HPDE6-E6E7 (cell line): ENCODE results near the gene POLG.

ENCODE experiments used
- DNase-seq: peaks from one replicate; pipeline ENCODE4 v3.0.0; 2011; ENCODE audit warnings: missing footprints; ENCODE audit errors: extremely low spot score

The POLG gene

GRCh38 chr15:89370120-89370977 is 35.7 kb upstream of the POLG start:
- DNase-seq = no peak

DNA sequence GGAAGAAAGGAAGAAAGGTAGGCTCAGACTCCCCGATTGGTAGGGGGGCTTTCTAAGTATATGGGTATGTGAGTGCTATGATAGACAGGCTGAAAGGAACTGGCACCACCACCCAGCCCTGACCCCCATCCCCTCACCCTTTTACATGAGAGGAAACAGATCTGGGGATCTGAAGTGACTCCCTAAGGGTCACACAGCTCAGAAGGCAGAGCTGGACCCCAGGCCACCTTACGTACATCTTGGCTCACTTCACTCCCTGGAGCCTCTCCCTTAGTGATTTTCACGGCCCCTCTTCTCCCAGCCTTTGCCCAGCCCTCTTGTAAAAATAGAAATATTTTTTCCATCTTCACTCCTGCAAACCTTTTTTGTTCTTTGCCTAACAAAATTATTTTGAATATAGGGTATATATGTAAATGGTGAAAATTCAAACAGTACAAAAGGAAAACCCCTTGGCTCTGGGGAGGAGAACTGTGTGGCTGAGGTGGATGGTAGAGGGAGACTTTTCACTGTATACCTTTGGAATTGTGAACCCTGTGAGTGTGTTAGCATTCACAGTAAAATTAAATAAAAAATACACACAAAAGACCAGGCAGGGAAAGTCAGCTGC is 34.8 kb upstream of the POLG start:
- DNase-seq = no peak

- DNase-seq = no peak
Measured at GRCh38 chr15:89368566-89369223, 34.1 kb upstream of the POLG start.

- DNase-seq = peak; percentile 93
Measured at GRCh38 chr15:89367485-89368451, 33.1 kb upstream of the POLG start.

GRCh38 chr15:89366656-89367393 is 32.2 kb upstream of the POLG start:
- no peak for DNase-seq

GRCh38 chr15:89365462-89366065 is 30.9 kb upstream of the POLG start:
- no peak for DNase-seq

GRCh38 chr15:89364741-89365450 is 30.3 kb upstream of the POLG start:
- DNase-seq = no peak

DNA sequence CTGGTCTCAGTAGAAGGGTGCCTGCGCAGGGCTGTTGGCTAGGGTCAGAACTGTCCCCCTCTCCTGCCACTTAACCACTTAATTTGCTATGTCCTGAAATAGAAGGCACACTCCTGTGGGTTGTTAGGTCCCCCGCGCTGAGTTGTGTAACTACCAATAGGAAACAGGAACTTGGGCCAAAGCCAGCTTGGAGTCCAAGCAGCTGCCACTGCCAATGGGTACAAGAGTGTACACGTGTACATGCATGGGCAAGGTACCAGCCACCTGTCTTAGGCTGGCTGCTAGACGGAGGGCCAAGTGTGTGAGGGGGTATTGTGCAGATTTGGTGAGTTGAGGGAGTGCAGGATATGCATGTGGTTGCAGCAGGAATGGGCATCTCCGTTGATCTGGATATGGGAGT is 29.7 kb upstream of the POLG start:
- no peak for DNase-seq

DNA sequence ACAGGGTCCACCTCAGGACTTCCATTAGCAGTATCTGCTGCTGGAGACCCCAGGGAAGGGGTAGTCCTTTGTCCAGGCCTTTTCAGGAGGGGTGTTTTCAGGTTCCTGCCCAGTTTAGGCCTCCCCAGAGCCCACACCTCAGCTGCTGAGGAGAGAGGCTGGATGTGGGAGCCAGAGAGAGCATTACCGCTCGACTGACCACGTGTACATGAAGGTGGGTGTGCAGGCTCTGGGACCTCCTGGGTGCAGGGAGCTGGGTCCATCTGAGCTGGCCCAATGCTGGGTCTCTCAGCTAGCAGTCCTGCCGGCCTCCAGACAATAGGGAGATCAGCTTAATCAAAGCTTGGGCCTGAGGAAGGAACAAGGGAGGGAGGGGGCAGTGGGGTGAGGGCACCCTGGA is 29.1 kb upstream of the POLG start:
- no peak for DNase-seq

- DNase-seq = no peak
Measured at GRCh38 chr15:89363133-89363532, 28.5 kb upstream of the POLG start.

DNA sequence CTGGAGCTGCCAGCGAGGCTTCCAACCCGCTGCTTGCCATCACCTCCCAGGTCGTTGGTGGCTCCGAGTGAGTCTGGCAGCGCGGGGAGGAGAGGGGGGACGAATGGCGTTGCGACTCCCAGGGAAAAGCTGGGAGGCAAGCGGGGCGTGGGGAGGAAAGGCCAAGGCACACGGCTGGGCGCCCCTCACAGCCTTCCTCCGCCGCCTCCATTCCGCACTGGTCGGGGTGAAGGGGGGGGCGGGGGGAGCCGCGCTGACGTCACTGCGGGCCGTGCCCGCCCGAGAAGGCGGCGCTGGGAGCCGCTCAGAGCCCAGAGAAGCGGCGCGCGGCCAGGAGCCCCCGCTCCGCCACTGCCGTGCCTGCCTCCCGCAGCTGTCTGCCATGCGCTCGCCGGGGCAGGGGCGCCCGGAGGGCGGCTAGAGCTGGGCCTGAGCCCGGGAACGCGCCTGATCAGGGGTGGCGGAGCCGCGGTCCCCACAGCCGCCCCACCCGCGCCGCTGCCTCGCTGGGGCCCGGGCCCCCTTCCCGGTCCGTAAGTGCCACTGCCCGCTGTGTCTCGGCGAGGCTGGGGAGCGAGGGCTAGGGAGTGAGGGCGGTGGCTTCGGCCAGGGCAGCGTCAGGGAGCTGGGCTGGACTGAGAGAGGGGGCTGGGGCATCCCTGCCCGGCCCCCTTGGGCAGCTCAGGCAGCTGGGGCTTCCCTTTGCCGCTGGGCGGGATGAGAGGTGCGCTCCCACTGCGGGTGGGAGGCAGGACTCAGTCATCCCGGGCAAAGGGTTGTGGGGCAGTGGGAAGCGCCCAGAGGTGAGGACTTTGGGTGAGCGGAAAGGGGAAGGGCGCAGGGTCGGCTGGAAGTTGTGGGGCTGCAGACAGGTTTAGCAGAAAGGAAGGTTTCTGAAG is 27.8 kb upstream of the POLG start:
- DNase-seq = no peak

- DNase-seq = peak; percentile 76
Measured at GRCh38 chr15:89361451-89362202, 27.0 kb upstream of the POLG start.

DNA sequence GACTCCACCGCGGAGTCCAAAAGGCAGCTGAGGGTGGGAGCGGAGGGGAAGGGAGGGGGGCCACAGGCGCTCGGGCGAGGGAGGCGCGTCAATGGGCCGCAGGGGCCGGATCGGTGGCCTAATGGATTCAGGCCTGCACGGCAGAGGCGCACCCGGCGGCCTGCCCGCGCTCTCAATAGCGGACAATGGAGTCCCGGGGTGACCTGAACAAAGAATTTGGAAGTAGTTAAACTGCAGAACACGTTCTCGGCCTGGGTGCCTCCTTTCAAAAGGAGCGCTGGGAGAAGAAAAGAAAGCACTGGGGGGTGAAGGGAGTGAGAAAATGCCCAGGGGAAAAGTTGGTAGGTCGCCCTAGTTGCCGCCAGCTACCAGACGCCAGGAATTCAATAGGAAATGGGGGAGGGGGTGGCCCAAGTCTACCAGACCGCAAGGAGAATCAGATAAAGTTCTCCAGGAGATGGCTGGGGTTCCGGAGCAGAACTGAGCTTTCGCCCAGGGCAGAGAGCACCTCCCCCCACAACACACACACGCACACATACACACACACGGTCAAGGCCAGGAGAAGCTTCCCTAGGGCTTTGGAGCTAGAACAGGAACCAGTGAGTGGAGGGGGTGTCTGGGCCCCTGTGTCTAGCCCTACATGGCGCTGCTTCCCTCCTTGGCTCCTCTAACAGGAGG is 25.8 kb upstream of the POLG start:
- DNase-seq = no peak

GRCh38 chr15:89359471-89360293 is 25.1 kb upstream of the POLG start:
- no peak for DNase-seq

GRCh38 chr15:89358755-89359439 is 24.3 kb upstream of the POLG start:
- DNase-seq = peak; percentile 80

- DNase-seq = no peak
Measured at GRCh38 chr15:89358435-89358754, 23.8 kb upstream of the POLG start.
